GM12872 (cell line): ENCODE data around the gene PFDN1.

Source experiments
- TF ChIP-seq, protein P1 (sequence below): IDR thresholded peaks from 3 replicates; pipeline ENCODE4 v1.5.1; 2011; ENCODE audit warnings: low read depth, mild to moderate bottlenecking, low read length, moderate library complexity; ENCODE audit not compliant: insufficient read depth

The PFDN1 gene

DNA sequence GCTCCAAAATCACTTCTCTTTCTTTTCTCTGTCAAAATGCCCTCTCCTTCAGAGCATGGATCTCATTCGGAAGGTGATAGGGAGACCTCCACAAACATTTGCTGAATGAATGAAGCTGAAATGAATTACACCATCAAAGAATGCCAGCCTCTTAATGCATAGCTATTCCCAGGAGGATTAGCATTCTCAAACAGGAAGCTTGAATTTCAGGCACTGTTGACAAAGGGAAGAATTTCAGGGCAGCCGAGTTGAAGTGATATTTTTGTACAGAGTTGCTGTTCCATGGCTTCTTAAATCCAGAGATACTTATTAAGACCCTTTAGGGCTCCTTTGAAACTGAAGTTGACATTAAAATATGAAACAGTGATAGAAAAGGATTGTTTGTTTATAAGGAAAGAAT is 24.7 kb upstream of the PFDN1 start:
- TF ChIP-seq, protein P1, sequence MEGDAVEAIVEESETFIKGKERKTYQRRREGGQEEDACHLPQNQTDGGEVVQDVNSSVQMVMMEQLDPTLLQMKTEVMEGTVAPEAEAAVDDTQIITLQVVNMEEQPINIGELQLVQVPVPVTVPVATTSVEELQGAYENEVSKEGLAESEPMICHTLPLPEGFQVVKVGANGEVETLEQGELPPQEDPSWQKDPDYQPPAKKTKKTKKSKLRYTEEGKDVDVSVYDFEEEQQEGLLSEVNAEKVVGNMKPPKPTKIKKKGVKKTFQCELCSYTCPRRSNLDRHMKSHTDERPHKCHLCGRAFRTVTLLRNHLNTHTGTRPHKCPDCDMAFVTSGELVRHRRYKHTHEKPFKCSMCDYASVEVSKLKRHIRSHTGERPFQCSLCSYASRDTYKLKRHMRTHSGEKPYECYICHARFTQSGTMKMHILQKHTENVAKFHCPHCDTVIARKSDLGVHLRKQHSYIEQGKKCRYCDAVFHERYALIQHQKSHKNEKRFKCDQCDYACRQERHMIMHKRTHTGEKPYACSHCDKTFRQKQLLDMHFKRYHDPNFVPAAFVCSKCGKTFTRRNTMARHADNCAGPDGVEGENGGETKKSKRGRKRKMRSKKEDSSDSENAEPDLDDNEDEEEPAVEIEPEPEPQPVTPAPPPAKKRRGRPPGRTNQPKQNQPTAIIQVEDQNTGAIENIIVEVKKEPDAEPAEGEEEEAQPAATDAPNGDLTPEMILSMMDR: no peak

DNA sequence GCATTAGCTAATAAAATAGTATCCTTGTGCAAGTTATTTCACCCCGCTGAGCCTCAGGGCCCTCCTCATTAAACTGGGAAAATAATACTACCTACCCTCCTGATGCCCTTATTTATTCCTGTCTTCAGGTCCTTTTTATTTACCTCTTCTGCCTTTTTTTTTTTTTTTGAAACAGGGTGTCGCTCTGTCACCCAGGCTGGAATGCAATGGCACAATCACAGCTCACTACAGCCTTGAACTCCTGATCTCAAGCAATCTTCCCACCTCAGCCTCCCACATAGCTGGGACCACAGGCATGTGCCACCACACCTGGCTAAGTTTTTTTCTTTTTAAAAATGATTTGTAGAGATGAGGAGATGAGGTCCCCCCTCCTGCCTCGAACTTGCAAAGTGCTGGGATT is 22.6 kb upstream of the PFDN1 start:
- TF ChIP-seq, protein P1: no peak

DNA sequence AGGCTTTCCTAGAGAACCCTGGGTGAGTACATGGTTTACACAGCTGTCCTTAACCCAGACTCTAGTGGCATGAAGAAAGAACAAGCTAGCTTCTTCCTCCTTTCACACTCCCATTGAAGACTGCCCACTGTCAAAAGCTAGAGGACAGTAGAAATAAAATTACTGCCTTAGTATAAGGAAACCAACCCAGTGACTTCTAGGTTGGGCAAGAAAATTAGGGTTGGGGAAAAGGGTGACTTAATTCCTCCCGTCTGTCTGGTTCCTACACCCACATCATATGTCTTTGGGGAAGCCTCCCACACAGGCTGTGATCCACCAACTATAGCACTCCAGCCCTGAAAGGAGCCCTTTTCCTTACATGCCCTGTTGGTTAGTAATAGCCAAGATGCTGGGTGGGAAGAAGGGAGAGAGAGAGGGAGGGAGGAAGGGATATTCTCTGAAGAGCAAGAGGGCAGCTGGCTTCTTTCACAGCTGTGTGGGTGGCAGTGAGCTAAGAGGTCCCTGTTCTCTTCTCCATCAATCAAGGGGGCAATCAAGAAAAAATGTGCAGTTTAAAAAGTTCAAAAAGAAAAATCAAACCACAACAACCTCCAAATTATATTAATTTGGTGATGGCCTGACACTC is 21.8 kb upstream of the PFDN1 start:
- TF ChIP-seq, protein P1: no peak

DNA sequence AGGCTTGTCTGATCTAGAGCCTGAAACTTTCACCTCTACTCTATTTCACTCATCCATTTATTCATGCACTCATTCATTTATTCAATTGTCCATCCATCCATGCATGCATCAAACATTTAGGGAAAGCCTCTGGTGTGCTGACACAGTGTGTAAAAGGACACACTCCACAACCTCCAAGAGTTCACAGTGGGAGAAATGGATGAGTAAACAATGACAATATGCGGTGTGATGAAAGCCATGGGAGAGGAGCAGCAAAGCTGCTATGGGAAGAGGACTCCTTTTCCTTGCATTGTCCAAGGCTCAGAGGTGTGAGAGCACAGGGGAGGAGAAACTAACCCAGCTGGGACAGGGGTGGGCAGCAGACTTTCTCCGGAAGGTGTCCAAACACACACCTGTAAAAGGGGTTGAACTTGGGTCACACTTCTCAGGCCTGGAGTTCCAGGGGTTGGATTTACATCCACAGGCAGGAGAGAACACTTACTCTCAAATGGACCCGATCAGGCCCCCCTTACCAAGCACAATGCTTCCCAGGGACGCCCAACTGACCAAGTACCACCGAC is 21.2 kb upstream of the PFDN1 start:
- TF ChIP-seq, protein P1: no peak

DNA sequence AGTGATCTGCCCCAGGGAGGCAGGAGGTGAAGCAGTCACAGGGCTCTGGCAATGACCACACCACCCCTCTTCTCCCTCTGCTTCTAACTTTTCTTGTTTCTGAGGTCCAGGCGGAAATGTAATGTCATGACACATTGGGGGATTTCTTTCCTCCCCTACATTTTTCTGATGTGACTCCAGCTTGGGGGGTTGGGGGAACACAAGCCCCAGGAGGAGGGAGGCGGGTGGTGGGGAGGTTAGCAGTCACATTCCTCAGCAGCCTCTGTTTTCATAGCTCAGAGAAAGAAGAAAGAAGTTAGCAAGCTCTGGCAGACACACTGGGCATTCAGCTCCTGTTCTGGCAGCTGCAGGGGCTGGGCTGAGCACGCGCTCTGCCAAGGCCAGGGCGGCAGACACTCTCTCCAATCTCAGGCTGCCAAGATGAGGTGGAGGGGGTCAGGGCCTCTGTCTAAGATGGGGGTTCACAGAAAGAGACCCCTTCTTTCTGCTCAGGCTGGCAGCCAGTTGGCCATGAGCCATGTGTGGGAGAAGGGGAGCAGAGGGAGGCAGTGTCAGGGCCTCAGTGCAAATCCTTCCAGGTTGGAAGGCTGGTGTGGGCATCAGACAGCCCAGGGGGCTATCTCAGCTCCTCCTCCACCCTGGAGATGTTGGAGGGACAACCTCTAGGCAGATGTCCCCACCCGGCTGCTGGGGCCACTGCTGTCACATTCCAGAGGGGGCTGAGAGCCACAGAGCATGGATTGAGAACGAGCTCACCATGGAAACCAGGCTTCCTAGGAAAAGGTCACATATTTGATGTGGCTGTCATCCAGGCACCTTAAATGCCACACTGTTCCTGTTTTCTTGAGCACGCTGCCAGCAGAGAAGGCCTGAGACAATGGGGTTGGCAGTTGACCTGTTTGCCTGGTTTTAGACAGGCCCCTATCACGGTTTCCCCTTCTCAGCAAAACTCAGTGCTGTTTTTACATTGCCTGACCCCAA is 20.1 kb upstream of the PFDN1 start:
- TF ChIP-seq, protein P1: no peak

DNA sequence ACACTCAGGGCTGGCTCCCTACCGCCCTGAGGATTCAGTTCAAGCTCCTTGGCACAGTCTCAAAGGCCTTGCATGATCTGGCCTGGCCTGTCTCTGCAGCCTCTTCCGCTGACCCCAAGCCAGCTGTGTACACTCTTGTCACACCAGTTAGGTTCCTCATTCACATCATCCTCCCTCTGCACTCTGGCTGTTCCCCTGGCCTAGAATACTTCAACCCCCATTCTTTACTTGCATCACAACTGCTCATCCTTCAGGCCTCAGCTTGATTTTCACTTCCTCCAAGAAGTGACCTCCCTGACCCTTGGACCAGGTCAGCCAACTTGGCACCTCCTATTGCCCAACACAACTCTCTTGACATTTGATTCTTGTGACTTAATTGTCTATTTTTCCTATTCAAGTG is 18.9 kb upstream of the PFDN1 start:
- TF ChIP-seq, protein P1: no peak

DNA sequence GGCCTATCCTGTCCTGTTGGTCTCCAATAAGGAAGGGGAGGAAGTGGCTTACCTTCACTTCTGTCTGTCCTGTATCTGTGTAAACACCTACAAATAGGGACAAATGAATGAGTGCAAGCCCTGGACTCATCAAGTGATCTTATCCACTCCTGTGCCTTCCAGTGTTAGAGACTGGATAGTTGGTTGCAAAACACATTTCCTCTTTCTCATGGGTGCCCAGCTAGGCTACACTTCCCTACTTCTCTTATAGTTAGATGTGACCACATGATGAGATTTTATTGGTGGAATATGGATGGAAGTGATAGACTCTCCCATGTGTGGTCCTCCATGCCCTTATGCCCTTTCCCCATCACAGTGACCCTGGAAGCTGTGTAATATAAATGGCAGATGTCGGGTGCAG is 16.9 kb upstream of the PFDN1 start:
- TF ChIP-seq, protein P1: no peak
